Neuron (in vitro differentiated cells): Measurements from ENCODE around the gene SNAP47.

Source experiments
- H2AFZ ChIP-seq: one replicate; pipeline ENCODE4 v1.6.1; 2013; ENCODE audit warnings: low read depth, mild to moderate bottlenecking, inconsistent platforms, low read length, moderate library complexity
- H3K27me3 ChIP-seq: one replicate; pipeline ENCODE4 v1.6.1; 2013; ENCODE audit warnings: low read length; ENCODE audit not compliant: insufficient read depth
- H3K36me3 ChIP-seq: one replicate; pipeline ENCODE4 v1.6.1; 2013; ENCODE audit warnings: low read length; ENCODE audit not compliant: insufficient read depth
- H3K4me1 ChIP-seq: one replicate; pipeline ENCODE4 v1.6.1; 2013; ENCODE audit warnings: low read length; ENCODE audit not compliant: insufficient read depth
- H3K4me3 ChIP-seq: 2 replicates; pipeline ENCODE4 v1.5.1; 2013; ENCODE audit warnings: mild to moderate bottlenecking, low read length, moderate library complexity
- H3K9me3 ChIP-seq: one replicate; pipeline ENCODE4 v1.6.1; 2013; ENCODE audit warnings: low read length

SNAP47 gene

GRCh38 chr1:227762231-227762911 is 27.1 kb downstream of the SNAP47 start:
- Histone ChIP-seq H3K4me3 (no peak overlapping the region), H2AFZ (no peak overlapping the region), H3K4me1 (peaks cover 3% of the 10 kb centered on the region), H3K36me3 (peaks cover 32% of the 10 kb centered on the region), H3K9me3 (no peaks in the 10 kb centered on the region), H3K27me3 (no peaks in the 10 kb centered on the region)

GRCh38 chr1:227763246-227764018 is 28.2 kb downstream of the SNAP47 start:
- Histone ChIP-seq H3K4me1 (peaks cover 3% of the 10 kb centered on the region), H3K9me3 (no peaks in the 10 kb centered on the region), H3K27me3 (no peaks in the 10 kb centered on the region), H3K36me3 (peaks cover 38% of the 10 kb centered on the region), H2AFZ (no peak overlapping the region), H3K4me3 (no peak overlapping the region)

- H3K36me3 ChIP-seq: peaks cover 41% of the 10 kb centered on the region
- no peak overlapping the region for H2AFZ ChIP-seq
- no peaks in the 10 kb centered on the region for H3K9me3 ChIP-seq
- no peak overlapping the region for H3K4me3 ChIP-seq
- H3K4me1 ChIP-seq: peaks cover 3% of the 10 kb centered on the region
- H3K27me3 ChIP-seq: no peaks in the 10 kb centered on the region
Measured at GRCh38 chr1:227764019-227764391, 28.8 kb downstream of the SNAP47 start.

DNA sequence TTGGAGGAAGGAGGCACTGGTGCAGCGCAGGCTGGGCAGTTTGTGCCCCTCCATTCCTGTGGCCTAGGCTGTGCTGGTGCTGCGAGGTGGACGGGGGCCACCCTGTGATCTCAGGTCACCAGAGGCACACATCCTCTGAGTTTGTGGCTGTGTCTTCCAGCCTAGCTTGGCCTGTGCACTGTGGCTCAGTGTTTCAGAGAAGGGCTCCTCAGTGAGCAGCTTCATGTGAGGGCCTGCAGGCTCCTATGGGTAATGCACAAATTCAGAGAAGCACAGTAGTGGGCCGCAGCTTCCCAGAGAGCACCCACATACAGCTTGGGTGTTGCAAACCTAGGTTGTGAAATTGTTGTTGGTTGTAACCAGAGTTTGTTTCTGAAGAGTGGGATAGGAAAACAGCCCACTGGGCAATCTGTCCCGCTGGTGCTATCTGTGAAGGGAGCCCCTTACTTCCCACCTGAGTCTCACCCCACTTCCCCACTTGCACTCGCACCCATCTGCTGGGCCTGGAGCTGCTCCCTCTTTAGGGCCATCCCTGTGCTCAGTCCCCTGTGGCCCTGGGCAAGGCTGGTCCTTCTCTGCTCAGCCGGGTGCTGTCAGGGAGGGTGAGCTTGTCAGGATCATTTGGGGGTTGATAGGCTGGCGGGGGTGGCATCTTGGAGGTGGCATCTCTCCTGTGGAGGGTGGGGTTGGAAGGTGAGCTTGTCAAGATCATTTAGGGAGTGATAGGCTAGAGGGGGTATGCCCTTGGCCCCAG is 30.2 kb downstream of the SNAP47 start:
- H3K27me3 ChIP-seq: no peaks in the 10 kb centered on the region
- peaks cover 39% of the 10 kb centered on the region for H3K36me3 ChIP-seq
- no peak overlapping the region for H3K4me3 ChIP-seq

DNA sequence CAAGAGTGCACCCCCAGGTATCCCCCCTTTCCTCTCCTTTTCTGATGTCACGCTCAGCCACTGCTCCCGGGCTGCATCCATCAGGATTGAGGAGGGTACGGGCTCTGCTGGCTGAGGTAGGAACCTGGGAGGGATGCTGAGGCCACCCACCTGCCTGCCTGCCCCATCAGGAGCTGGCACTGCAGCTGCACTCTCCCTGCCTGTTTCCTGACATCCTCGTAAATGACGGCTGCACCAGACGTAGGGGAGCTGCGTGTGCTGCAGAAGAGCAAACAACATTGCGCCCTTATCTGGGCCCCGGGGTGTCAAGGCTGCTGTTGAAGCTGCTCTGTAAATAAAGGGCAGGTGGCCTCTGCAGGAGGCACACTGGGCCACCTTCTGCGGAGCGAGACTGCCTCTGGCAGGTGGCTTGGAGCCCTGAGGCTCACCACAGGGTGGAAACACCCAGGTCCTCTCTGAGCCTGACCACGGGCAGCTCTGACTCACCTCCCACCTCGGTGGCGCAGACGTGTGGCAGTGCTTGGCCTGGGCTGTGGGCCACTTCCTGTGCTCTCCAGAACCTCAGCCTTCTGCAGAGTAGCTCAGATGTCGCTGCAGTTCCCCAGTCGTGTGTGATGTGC is 30.9 kb downstream of the SNAP47 start:
- no peaks in the 10 kb centered on the region for H3K9me3 ChIP-seq
- H3K27me3 ChIP-seq: no peaks in the 10 kb centered on the region
- H2AFZ ChIP-seq: no peak overlapping the region
- H3K36me3 ChIP-seq: peaks cover 42% of the 10 kb centered on the region
- H3K4me1 ChIP-seq: peaks cover 3% of the 10 kb centered on the region
- H3K4me3 ChIP-seq: no peak overlapping the region

More for the DNA sequence above, 30.2 kb downstream of the SNAP47 start:
- H3K9me3 ChIP-seq: no peaks in the 10 kb centered on the region
- no peak overlapping the region for H2AFZ ChIP-seq
- peaks cover 3% of the 10 kb centered on the region for H3K4me1 ChIP-seq

GRCh38 chr1:227766653-227767277 is 31.5 kb downstream of the SNAP47 start:
- peaks cover 3% of the 10 kb centered on the region for H3K4me1 ChIP-seq
- peaks cover 43% of the 10 kb centered on the region for H3K36me3 ChIP-seq
- H3K27me3 ChIP-seq: no peaks in the 10 kb centered on the region
- no peak overlapping the region for H2AFZ ChIP-seq
- H3K4me3 ChIP-seq: no peak overlapping the region
- no peaks in the 10 kb centered on the region for H3K9me3 ChIP-seq

DNA sequence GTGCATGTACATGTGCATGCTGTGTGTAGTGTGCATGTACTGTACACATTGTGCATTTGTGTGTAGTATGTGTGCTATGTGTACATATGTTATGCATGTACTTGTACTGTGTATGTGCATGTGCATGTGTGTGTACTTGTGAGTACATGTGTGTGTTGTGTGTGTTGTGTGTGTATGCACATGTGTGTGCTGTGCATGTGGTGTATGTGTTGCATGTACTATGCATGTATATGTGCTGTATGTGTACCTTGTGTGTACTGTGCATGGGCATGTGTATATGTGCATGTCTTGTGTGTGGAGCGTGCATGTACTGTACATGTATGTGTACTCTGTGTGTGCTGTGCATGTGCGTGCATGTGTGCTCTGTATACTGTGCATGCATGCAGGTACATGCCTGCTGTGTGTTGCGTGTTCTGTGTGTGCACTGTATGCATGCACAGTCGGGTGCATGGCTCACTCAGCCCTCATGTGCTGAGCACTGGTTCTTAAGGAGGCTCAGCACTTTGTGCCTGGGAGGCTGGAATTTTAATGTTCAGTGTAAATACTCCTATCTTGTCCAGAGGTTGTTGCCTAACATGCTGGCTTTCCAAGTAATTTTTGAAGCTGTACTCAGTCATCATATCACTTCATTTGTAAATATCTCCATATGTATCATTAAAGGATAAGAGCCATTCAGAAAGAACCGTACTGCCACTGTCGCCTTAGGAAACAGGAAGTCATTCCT is 32.3 kb downstream of the SNAP47 start:
- Histone ChIP-seq H3K4me3 (no peak overlapping the region), H3K36me3 (peaks cover 43% of the 10 kb centered on the region)

DNA sequence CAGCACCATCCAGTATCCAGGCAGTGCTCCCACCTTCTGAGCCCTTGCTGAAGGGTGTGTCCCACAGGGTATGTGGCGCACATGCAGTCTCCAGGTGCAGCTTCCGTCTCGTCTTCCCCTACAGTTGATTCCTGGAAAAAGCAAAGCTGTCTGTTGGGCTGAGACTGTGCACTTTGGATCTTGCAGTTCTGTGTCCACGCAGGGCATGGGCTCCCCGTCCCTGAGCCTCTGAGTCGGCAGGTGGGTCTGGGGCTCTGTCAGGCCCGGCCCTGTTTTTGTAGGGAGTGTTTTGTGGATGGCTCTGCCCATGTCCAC is 32.8 kb downstream of the SNAP47 start:
- Histone ChIP-seq H3K27me3 (no peaks in the 10 kb centered on the region), H3K4me1 (no peaks in the 10 kb centered on the region), H2AFZ (no peak overlapping the region), H3K9me3 (no peaks in the 10 kb centered on the region), H3K36me3 (peaks cover 43% of the 10 kb centered on the region), H3K4me3 (no peak overlapping the region)

More for the DNA sequence above, 32.3 kb downstream of the SNAP47 start:
- H3K9me3 ChIP-seq: no peaks in the 10 kb centered on the region
- peaks cover 2% of the 10 kb centered on the region for H3K4me1 ChIP-seq
- H2AFZ ChIP-seq: no peak overlapping the region
- H3K27me3 ChIP-seq: no peaks in the 10 kb centered on the region

DNA sequence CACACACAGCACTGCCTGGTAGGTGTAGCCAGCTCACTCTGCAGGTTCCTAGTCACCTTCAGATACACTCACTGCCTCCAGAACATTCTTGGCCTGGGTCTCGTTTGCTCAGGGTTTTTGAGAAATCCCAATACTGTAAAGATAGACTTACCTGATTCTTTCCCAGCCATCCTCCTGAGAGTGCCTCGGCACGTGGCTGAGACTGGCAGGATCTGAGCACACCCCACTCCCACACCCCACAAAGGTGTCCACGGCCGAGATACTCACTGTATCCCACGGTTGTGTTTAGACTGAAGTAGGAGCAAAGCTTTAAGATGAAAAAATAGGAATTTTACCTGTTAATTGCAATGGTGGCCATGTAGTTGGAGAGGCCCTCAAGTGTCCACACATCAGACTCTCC is 33.4 kb downstream of the SNAP47 start:
- Histone ChIP-seq H3K36me3 (peaks cover 46% of the 10 kb centered on the region), H2AFZ (no peak overlapping the region), H3K27me3 (no peaks in the 10 kb centered on the region), H3K4me1 (no peaks in the 10 kb centered on the region), H3K9me3 (no peaks in the 10 kb centered on the region), H3K4me3 (no peak overlapping the region)

DNA sequence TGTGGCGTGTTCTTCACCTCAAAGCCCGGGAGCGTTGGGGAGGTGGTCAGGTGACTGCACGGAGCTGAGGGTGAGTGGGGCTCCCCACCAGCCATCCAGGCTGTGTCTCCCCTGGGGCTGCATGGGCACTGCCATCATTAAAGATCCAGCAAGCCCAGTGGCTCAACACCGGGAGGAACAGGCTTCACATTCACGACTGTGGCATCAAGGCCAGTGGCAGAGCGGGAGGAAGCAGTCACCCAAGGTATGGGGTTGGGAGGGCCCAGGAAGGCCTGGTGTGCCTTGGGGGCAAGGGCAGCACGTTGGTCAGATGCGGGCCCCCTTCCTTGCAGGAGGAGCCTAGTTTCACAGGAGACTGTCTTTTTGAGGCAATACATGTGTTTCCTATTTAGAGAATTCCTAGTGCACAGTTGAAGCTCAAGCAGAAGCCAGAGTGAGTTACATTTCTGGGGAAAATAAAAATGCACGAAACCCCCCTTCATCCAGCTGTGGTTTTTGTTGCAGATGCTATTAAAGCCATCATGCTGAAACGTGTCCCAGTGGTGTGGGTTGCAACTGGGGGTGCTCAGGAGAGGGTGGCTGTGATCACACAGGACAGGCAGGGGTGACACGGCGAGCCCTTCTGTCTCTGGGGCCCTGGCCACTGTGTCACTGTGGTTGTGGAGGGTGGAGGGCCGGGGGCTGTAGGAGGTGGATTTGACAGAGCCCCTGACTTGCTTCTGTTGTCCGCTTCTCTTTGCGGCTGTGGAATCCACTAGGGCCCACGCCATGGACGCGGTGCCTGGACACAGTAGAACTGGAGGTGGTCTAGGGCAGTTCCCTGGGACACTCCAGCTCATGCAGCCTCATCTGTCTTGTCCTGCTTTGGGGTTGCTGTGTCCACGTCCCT is 34.1 kb downstream of the SNAP47 start:
- no peak overlapping the region for H2AFZ ChIP-seq
- H3K4me1 ChIP-seq: no peaks in the 10 kb centered on the region
- H3K4me3 ChIP-seq: no peak overlapping the region
- peaks cover 49% of the 10 kb centered on the region for H3K36me3 ChIP-seq
- H3K9me3 ChIP-seq: no peaks in the 10 kb centered on the region
- no peaks in the 10 kb centered on the region for H3K27me3 ChIP-seq

DNA sequence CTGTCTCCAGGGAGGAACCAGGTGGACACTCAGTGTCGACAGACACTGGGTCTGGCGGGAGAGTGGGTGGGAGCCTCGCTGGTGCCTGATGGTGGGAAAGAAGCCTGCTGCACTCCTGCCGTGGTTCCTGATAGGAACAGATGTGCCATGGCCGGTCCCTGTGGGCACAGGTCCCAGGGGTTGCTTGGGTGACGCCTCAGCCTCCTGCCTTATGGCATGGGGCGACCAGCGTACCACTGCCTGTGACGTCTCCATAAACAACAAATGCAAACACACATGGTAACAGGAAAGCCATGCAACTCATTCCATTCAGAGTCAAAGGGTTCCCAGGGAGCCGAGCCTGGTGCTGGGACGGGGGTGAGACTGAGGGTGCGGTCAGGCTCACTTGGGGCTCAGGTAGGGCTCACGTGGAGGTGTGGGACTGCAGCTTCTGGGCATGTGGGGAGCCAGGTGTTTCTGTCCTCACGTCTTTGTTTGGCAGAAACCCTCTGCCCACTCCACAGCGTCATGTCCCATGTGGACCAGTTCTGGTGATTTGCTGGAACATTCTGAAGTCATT is 34.8 kb downstream of the SNAP47 start:
- Histone ChIP-seq H3K36me3 (peaks cover 49% of the 10 kb centered on the region), H3K9me3 (no peaks in the 10 kb centered on the region), H3K4me1 (no peaks in the 10 kb centered on the region), H2AFZ (no peak overlapping the region), H3K4me3 (no peak overlapping the region), H3K27me3 (no peaks in the 10 kb centered on the region)
